GM23338 (cell line): ENCODE data around the gene NFKB1.

Experiments used
- ETS1 ChIP-seq: IDR thresholded peaks from 2 replicates; pipeline ENCODE4 v1.6.1; 2016; ENCODE audit warnings: antibody characterized with exemption
- JUNB ChIP-seq: IDR thresholded peaks from one replicate; pipeline ENCODE4 v1.6.1; 2016; ENCODE audit warnings: antibody characterized with exemption; ENCODE audit not compliant: unreplicated experiment
- POLR2AphosphoS5 ChIP-seq: IDR thresholded peaks from 2 replicates; pipeline ENCODE4 v1.6.1; 2016; ENCODE audit warnings: antibody characterized with exemption, low read depth
- TF ChIP-seq, protein P1 (sequence below), 2 experiments: fragments of 200-600 bp in 1 of 2; sonication (generic) in 1 of 2; conservative IDR thresholded peaks; 2 replicates each; pipeline versions ENCODE4 v1.5.1 to v1.6.1; 2016 to 2017; ENCODE audit warnings: antibody characterized with exemption in 2 of 2, low read depth in 2 of 2, mild to moderate bottlenecking in 2 of 2, moderate library complexity in 1 of 2
- TF ChIP-seq, protein P2 (sequence below): IDR thresholded peaks from one replicate; pipeline ENCODE4 v1.6.1; 2018; ENCODE audit warnings: antibody characterized with exemption; ENCODE audit not compliant: unreplicated experiment

GRCh38 chr4:102547973-102548372 lies 46.8 kb downstream of the NFKB1 start:
- TF ChIP-seq, protein P1, sequence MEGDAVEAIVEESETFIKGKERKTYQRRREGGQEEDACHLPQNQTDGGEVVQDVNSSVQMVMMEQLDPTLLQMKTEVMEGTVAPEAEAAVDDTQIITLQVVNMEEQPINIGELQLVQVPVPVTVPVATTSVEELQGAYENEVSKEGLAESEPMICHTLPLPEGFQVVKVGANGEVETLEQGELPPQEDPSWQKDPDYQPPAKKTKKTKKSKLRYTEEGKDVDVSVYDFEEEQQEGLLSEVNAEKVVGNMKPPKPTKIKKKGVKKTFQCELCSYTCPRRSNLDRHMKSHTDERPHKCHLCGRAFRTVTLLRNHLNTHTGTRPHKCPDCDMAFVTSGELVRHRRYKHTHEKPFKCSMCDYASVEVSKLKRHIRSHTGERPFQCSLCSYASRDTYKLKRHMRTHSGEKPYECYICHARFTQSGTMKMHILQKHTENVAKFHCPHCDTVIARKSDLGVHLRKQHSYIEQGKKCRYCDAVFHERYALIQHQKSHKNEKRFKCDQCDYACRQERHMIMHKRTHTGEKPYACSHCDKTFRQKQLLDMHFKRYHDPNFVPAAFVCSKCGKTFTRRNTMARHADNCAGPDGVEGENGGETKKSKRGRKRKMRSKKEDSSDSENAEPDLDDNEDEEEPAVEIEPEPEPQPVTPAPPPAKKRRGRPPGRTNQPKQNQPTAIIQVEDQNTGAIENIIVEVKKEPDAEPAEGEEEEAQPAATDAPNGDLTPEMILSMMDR (conservative IDR thresholded peaks at IDR 0.05; ENCODE audit: low read depth in 2 of 2), result no peak
- TF ChIP-seq POLR2AphosphoS5, result no peak
- TF ChIP-seq, protein P2, sequence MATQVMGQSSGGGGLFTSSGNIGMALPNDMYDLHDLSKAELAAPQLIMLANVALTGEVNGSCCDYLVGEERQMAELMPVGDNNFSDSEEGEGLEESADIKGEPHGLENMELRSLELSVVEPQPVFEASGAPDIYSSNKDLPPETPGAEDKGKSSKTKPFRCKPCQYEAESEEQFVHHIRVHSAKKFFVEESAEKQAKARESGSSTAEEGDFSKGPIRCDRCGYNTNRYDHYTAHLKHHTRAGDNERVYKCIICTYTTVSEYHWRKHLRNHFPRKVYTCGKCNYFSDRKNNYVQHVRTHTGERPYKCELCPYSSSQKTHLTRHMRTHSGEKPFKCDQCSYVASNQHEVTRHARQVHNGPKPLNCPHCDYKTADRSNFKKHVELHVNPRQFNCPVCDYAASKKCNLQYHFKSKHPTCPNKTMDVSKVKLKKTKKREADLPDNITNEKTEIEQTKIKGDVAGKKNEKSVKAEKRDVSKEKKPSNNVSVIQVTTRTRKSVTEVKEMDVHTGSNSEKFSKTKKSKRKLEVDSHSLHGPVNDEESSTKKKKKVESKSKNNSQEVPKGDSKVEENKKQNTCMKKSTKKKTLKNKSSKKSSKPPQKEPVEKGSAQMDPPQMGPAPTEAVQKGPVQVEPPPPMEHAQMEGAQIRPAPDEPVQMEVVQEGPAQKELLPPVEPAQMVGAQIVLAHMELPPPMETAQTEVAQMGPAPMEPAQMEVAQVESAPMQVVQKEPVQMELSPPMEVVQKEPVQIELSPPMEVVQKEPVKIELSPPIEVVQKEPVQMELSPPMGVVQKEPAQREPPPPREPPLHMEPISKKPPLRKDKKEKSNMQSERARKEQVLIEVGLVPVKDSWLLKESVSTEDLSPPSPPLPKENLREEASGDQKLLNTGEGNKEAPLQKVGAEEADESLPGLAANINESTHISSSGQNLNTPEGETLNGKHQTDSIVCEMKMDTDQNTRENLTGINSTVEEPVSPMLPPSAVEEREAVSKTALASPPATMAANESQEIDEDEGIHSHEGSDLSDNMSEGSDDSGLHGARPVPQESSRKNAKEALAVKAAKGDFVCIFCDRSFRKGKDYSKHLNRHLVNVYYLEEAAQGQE, result no peak
- TF ChIP-seq ETS1, result no peak
- no peak for TF ChIP-seq JUNB
